A549 (cell line): ENCODE data around the gene EEF1A1.

Experiments
- CBX8 ChIP-seq: fragments of 200-600 bp; sonication (generic); IDR thresholded peaks from 2 replicates; pipeline ENCODE4 v1.6.1; 2016
- EP300 ChIP-seq, 2 experiments: fragments of >200 bp; sonication (Bioruptor Twin); formaldehyde crosslinking; IDR thresholded peaks; 2 replicates in 1 of 2; 3 replicates in 1 of 2; pipeline ENCODE4 v1.6.1; 2016 to 2017
- ESRRA ChIP-seq: fragments of 150-350 bp; IDR thresholded peaks from 2 replicates; pipeline ENCODE4 v1.6.1; 2014; ENCODE audit warnings: mild to moderate bottlenecking, low read length, borderline replicate concordance
- HOXB5 ChIP-seq: fragments of 250-450 bp; sonication (Bioruptor Pico); IDR thresholded peaks from 2 replicates; pipeline ENCODE4 v1.5.0; 2020; ENCODE audit warnings: mild to moderate bottlenecking, moderate library complexity
- JUNB ChIP-seq: fragments of >200 bp; sonication (Bioruptor Twin); formaldehyde crosslinking; IDR thresholded peaks from 2 replicates; pipeline ENCODE4 v1.6.1; 2016
- MAFK ChIP-seq: fragments of 450-650 bp; IDR thresholded peaks from 2 replicates; pipeline ENCODE4 v1.6.1; 2014; ENCODE audit not compliant: partially characterized antibody
- NPAS2 ChIP-seq: fragments of 250-450 bp; sonication (Bioruptor Pico); IDR thresholded peaks from 2 replicates; pipeline ENCODE4 v1.8.0; 2022; ENCODE audit warnings: mild to moderate bottlenecking, moderate library complexity, borderline replicate concordance
- NR3C1 ChIP-seq: fragments of >200 bp; sonication (Bioruptor Twin); formaldehyde crosslinking; IDR thresholded peaks from 3 replicates; pipeline ENCODE4 v1.6.1; 2017
- PHF8 ChIP-seq: fragments of 200-600 bp; sonication (generic); IDR thresholded peaks from 2 replicates; pipeline ENCODE4 v1.6.1; 2016; ENCODE audit warnings: low read depth, mild to moderate bottlenecking, antibody characterized with exemption, moderate library complexity, borderline replicate concordance
- POLR2A ChIP-seq: IDR thresholded peaks from 2 replicates; pipeline ENCODE4 v1.6.1; 2012; ENCODE audit warnings: mild to moderate bottlenecking, low read length
- SREBF2 ChIP-seq: fragments of 450-650 bp; IDR thresholded peaks from 2 replicates; pipeline ENCODE4 v1.6.1; 2014; ENCODE audit warnings: mild to moderate bottlenecking, moderate library complexity
- TF ChIP-seq, protein P1 (sequence below): fragments of >200 bp; sonication (Bioruptor Twin); formaldehyde crosslinking; IDR thresholded peaks from 3 replicates; pipeline ENCODE4 v1.5.1; 2016
- TF ChIP-seq, protein P2 (sequence below): fragments of 200-600 bp; sonication (generic); IDR thresholded peaks from 2 replicates; pipeline ENCODE4 v1.6.1; 2016; ENCODE audit warnings: antibody characterized with exemption, mild to moderate bottlenecking, moderate library complexity
- TF ChIP-seq, protein P3 (sequence below): fragments of 250-450 bp; sonication (Bioruptor Pico); IDR thresholded peaks from 2 replicates; pipeline ENCODE4 v1.5.0; 2021; ENCODE audit warnings: mild to moderate bottlenecking, moderate library complexity, borderline replicate concordance

DNA sequence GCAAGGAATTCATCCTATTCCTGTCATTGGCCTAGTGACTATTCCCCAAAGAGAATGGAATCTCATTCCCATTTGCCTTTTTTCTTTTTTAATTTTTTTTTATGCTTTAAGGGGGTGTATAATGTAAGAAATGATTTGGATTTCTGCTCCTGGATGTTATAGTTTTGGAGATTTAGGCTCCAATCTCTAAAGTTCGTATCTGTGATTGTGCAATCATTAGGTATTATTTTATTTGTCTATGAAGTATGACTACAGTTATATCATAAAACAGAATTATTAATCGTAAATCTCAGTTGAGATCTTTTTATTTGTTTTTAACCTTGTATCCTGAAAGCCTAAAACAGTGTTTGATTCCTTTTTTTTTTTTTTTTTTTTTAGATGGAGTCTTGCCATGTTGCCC lies 41.7 kb upstream of the EEF1A1 start:
- TF ChIP-seq HOXB5 (CRISPR knock-in tag) (no peak), EP300 (IDR thresholded peaks at IDR 0.05) (no peak), POLR2A (no peak), PHF8 (no peak), NR3C1 (no peak), JUNB (no peak), ESRRA (no peak), CBX8 (no peak), MAFK (no peak), SREBF2 (no peak), NPAS2 (CRISPR knock-in tag) (no peak)
- TF ChIP-seq, protein P1, sequence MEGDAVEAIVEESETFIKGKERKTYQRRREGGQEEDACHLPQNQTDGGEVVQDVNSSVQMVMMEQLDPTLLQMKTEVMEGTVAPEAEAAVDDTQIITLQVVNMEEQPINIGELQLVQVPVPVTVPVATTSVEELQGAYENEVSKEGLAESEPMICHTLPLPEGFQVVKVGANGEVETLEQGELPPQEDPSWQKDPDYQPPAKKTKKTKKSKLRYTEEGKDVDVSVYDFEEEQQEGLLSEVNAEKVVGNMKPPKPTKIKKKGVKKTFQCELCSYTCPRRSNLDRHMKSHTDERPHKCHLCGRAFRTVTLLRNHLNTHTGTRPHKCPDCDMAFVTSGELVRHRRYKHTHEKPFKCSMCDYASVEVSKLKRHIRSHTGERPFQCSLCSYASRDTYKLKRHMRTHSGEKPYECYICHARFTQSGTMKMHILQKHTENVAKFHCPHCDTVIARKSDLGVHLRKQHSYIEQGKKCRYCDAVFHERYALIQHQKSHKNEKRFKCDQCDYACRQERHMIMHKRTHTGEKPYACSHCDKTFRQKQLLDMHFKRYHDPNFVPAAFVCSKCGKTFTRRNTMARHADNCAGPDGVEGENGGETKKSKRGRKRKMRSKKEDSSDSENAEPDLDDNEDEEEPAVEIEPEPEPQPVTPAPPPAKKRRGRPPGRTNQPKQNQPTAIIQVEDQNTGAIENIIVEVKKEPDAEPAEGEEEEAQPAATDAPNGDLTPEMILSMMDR, result no peak
- TF ChIP-seq, protein P2, sequence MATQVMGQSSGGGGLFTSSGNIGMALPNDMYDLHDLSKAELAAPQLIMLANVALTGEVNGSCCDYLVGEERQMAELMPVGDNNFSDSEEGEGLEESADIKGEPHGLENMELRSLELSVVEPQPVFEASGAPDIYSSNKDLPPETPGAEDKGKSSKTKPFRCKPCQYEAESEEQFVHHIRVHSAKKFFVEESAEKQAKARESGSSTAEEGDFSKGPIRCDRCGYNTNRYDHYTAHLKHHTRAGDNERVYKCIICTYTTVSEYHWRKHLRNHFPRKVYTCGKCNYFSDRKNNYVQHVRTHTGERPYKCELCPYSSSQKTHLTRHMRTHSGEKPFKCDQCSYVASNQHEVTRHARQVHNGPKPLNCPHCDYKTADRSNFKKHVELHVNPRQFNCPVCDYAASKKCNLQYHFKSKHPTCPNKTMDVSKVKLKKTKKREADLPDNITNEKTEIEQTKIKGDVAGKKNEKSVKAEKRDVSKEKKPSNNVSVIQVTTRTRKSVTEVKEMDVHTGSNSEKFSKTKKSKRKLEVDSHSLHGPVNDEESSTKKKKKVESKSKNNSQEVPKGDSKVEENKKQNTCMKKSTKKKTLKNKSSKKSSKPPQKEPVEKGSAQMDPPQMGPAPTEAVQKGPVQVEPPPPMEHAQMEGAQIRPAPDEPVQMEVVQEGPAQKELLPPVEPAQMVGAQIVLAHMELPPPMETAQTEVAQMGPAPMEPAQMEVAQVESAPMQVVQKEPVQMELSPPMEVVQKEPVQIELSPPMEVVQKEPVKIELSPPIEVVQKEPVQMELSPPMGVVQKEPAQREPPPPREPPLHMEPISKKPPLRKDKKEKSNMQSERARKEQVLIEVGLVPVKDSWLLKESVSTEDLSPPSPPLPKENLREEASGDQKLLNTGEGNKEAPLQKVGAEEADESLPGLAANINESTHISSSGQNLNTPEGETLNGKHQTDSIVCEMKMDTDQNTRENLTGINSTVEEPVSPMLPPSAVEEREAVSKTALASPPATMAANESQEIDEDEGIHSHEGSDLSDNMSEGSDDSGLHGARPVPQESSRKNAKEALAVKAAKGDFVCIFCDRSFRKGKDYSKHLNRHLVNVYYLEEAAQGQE, result no peak
- TF ChIP-seq, protein P3, sequence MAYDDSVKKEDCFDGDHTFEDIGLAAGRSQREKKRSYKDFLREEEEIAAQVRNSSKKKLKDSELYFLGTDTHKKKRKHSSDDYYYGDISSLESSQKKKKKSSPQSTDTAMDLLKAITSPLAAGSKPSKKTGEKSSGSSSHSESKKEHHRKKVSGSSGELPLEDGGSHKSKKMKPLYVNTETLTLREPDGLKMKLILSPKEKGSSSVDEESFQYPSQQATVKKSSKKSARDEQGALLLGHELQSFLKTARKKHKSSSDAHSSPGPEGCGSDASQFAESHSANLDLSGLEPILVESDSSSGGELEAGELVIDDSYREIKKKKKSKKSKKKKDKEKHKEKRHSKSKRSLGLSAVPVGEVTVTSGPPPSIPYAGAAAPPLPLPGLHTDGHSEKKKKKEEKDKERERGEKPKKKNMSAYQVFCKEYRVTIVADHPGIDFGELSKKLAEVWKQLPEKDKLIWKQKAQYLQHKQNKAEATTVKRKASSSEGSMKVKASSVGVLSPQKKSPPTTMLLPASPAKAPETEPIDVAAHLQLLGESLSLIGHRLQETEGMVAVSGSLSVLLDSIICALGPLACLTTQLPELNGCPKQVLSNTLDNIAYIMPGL (CRISPR knock-in tag), result no peak
